Fibroblast of mammary gland (primary cell): ENCODE data around the gene PAX3.

Experiments used
- DNase-seq: peaks from one replicate; pipeline ENCODE4 v3.0.0-alpha.2; 2010; ENCODE audit warnings: low read depth
- H3K4me3 ChIP-seq: 2 replicates; pipeline ENCODE4 v1.5.1; 2011; ENCODE audit warnings: low read depth, mild to moderate bottlenecking, low read length, moderate library complexity; ENCODE audit not compliant: control insufficient read depth
- TF ChIP-seq, protein P1 (sequence below): conservative IDR thresholded peaks from 2 replicates; pipeline ENCODE4 v1.5.1; 2011; ENCODE audit warnings: low read depth, low read length, inconsistent platforms; ENCODE audit not compliant: control insufficient read depth, insufficient read depth

Gene PAX3

DNA sequence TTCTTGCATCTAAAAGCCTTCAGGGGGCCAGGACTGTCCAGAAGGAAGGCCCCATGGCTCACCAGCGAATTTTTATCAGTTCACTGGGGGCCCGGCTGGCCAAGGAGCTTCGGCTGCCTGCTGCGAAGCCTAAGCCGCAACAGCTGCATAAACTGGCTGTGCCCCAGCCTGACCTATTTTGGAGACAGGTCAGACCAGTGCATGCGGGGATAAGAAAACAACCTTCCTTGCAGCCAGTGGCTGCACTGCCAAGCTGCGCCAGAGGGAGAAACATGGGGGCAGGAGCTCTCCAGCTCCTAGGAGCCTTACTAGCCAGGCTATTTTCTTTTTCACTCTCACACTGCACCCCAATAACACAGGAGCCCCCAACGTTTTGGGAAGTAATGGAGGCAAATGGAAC, 15.2 kb downstream of the PAX3 start:
- TF ChIP-seq, protein P1, sequence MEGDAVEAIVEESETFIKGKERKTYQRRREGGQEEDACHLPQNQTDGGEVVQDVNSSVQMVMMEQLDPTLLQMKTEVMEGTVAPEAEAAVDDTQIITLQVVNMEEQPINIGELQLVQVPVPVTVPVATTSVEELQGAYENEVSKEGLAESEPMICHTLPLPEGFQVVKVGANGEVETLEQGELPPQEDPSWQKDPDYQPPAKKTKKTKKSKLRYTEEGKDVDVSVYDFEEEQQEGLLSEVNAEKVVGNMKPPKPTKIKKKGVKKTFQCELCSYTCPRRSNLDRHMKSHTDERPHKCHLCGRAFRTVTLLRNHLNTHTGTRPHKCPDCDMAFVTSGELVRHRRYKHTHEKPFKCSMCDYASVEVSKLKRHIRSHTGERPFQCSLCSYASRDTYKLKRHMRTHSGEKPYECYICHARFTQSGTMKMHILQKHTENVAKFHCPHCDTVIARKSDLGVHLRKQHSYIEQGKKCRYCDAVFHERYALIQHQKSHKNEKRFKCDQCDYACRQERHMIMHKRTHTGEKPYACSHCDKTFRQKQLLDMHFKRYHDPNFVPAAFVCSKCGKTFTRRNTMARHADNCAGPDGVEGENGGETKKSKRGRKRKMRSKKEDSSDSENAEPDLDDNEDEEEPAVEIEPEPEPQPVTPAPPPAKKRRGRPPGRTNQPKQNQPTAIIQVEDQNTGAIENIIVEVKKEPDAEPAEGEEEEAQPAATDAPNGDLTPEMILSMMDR: no peak
- H3K4me3 ChIP-seq: no peak overlapping the region
- no peak for DNase-seq

GRCh38 chr2:222281506-222281905, 17.3 kb downstream of the PAX3 start:
- TF ChIP-seq, protein P1: no peak
- no peak for DNase-seq
- no peak overlapping the region for H3K4me3 ChIP-seq

DNA sequence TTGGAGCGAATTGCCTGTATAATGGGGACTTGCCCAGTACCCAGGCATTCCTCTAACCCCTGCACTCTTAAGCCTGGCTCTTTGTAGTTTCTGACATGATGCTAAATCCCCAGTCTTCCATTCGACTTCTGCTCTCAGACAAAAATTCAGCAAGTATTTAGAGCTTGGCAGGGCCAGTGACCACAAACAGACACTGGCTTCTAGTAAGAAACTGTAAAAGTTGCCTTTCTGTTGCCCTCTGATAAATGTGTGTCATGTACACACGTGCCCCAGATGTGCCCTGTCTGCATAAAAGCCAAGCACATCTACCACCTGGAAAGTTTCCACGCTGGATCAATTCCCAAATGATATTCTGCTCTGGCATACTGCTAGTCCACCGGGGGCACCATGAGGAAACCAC, 18.0 kb downstream of the PAX3 start:
- H3K4me3 ChIP-seq: no peak overlapping the region
- TF ChIP-seq, protein P1: no peak
- no peak for DNase-seq

- TF ChIP-seq, protein P1: no peak
- no peak for DNase-seq
- no peak overlapping the region for H3K4me3 ChIP-seq
These were observed 26.3 kb downstream of the PAX3 start for GRCh38 chr2:222272446-222273015.

GRCh38 chr2:222271854-222272253, 26.9 kb downstream of the PAX3 start:
- H3K4me3 ChIP-seq: no peak overlapping the region
- TF ChIP-seq, protein P1: no peak
- no peak for DNase-seq

GRCh38 chr2:222270396-222270795, 28.4 kb downstream of the PAX3 start:
- no peak overlapping the region for H3K4me3 ChIP-seq
- no peak for DNase-seq
- TF ChIP-seq, protein P1: no peak

- no peak overlapping the region for H3K4me3 ChIP-seq
- TF ChIP-seq, protein P1: no peak
- DNase-seq: no peak
These were observed 29.7 kb downstream of the PAX3 start for GRCh38 chr2:222269132-222269531.
